Coronary artery (tissue), 2 donors: ENCODE data around the gene B3GALT4.

Source experiments
- DNase-seq: peaks from one replicate; pipeline ENCODE4 v3.0.0-alpha.2; 2017; ENCODE audit warnings: low spot score
- H3K27ac ChIP-seq, 2 donors: fragments of 200-600 bp; sonication (generic); one replicate each; pipeline ENCODE4 v1.5.1; 2016 to 2019
- H3K4me3 ChIP-seq: fragments of 200-600 bp; sonication (generic); 2 replicates; pipeline ENCODE4 v1.5.1; 2016; ENCODE audit warnings: mild to moderate bottlenecking, moderate library complexity
- CTCF ChIP-seq: fragments of 200-600 bp; sonication (generic); IDR thresholded peaks from one replicate; pipeline ENCODE4 v1.5.1; 2019; ENCODE audit warnings: antibody characterized with exemption

B3GALT4 gene

GRCh38 chr6:33321227-33321626 lies 44.3 kb downstream of the B3GALT4 start:
- no peak for DNase-seq
- Histone ChIP-seq H3K27ac (peak overlapping the region in 1 of 2 donors; percentile 94), H3K4me3 (no peak overlapping the region)
- TF ChIP-seq CTCF = no peak

DNA sequence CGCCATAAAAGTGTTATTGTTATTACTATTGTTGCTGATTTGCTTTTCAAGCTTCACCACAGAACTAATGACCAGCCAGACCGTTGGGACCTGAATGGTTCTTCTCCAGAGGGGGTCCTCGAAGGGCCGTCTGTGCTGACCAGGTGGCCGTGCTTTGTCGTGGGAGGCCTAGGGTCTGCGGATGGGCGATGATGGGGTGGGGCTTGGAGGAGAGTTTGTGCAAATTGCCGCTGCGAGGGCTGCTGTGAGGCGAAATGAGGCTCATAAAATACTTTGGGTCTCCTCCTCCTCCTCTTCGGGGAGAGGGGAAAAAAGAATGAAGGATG lies 46.7 kb downstream of the B3GALT4 start:
- no peak for TF ChIP-seq CTCF
- DNase-seq = no peak
- Histone ChIP-seq H3K4me3 (peak overlapping the region; percentile 91), H3K27ac (peak overlapping the region; percentile 47 to 94)

- no peak for DNase-seq
- no peak for TF ChIP-seq CTCF
- Histone ChIP-seq H3K27ac (peak overlapping the region in 1 of 2 donors; percentile 94), H3K4me3 (peak overlapping the region; percentile 91)
Observed at GRCh38 chr6:33324125-33324524, 47.2 kb downstream of the B3GALT4 start.
